Measurements from ENCODE around the gene ZFYVE1. TPM values are rescaled to one million over a fixed set of nuclear protein-coding genes. Genes with fewer than 3 reads are reported as not detected.
A peak's percentile ranks its signal among the peaks of the same experiment; 100 is the strongest.

The ZFYVE1 gene
- total RNA-seq, 2 experiments from 2014 or later: 7.2 to 10.4 TPM

- intact Hi-C loops (cut with micrococcal nuclease): no loop called here
- H3K36me3 Mint-ChIP-seq (ENCODE audit: low read depth): peaks cover 8% of the 10 kb centered on the region
- ATAC-seq (no peak), DNase-seq (peak; percentile 46)
- no peaks in the 10 kb centered on the region for H3K4me1 Mint-ChIP-seq (ENCODE audit: low read depth)
- H3K27ac Mint-ChIP-seq: no peak overlapping the region
- no peak for TF ChIP-seq CTCF (IDR thresholded peaks at IDR 0.05)
- no peak overlapping the region for H3K4me3 Mint-ChIP-seq
- POLR2A ChIA-PET: interaction anchor here (1.3 kb wide), 1 partner anchor 11 kb away, joined by 3 read pairs; no protein-coding TSS in a partner anchor
- H3K27me3 Mint-ChIP-seq: no peaks in the 10 kb centered on the region
- CTCF ChIA-PET: interaction anchor here (1.8 kb wide), 1 partner anchor 27 kb away, joined by 5 read pairs; no protein-coding TSS in a partner anchor
- H3K9me3 Mint-ChIP-seq: no peaks in the 10 kb centered on the region
Measured at GRCh38 chr14:72975770-72976169, 51.1 kb downstream of the ZFYVE1 start.

- no peak for DNase-seq
- ChIA-PET POLR2A (no interaction called here), CTCF (interaction anchor here (1.8 kb wide), 1 partner anchor 26 kb away, joined by 5 read pairs; no protein-coding TSS in a partner anchor)
- no peak for ATAC-seq
- Mint-ChIP-seq H3K27me3 (no peaks in the 10 kb centered on the region), H3K27ac (no peak overlapping the region), H3K4me3 (no peak overlapping the region), H3K9me3 (no peaks in the 10 kb centered on the region), H3K4me1 (ENCODE audit: low read depth) (no peaks in the 10 kb centered on the region), H3K36me3 (ENCODE audit: low read depth) (peaks cover 14% of the 10 kb centered on the region)
- intact Hi-C loops (cut with micrococcal nuclease): no loop called here
- TF ChIP-seq CTCF (IDR thresholded peaks at IDR 0.05): no peak
Measured at GRCh38 chr14:72974661-72975060, 52.2 kb downstream of the ZFYVE1 start.

GRCh38 chr14:72970824-72971434 is 56.0 kb downstream of the ZFYVE1 start:
- no peaks in the 10 kb centered on the region for H3K27me3 Mint-ChIP-seq
- ATAC-seq (no peak), DNase-seq (no peak)
- no peak for TF ChIP-seq CTCF (IDR thresholded peaks at IDR 0.05)
- intact Hi-C loops (cut with micrococcal nuclease): no loop called here
- no peaks in the 10 kb centered on the region for H3K4me1 Mint-ChIP-seq (ENCODE audit: low read depth)
- CTCF ChIA-PET: interaction anchor here (1.3 kb wide), 1 partner anchor 22 kb away, joined by 4 read pairs; no protein-coding TSS in a partner anchor
- no peak overlapping the region for H3K4me3 Mint-ChIP-seq
- no peaks in the 10 kb centered on the region for H3K9me3 Mint-ChIP-seq
- H3K27ac Mint-ChIP-seq: no peak overlapping the region
- H3K36me3 Mint-ChIP-seq (ENCODE audit: low read depth): peaks cover 18% of the 10 kb centered on the region
- POLR2A ChIA-PET: no interaction called here

GRCh38 chr14:72970058-72970630 is 56.8 kb downstream of the ZFYVE1 start:
- CTCF ChIA-PET: no interaction called here
- peaks cover 4% of the 10 kb centered on the region for H3K4me1 Mint-ChIP-seq (ENCODE audit: low read depth)
- no peak for ATAC-seq

More at GRCh38 chr14:72970058-72970630, 56.8 kb downstream of the ZFYVE1 start:
- Mint-ChIP-seq H3K4me3 (no peak overlapping the region), H3K27me3 (no peaks in the 10 kb centered on the region), H3K36me3 (ENCODE audit: low read depth) (peaks cover 16% of the 10 kb centered on the region), H3K9me3 (no peaks in the 10 kb centered on the region), H3K27ac (no peak overlapping the region)
- no peak for TF ChIP-seq CTCF (IDR thresholded peaks at IDR 0.05)
- no peak for DNase-seq
- intact Hi-C loops (cut with micrococcal nuclease): no loop called here
- POLR2A ChIA-PET: no interaction called here
